HG02840 (cell line): ENCODE results near the gene ZNF592.
A peak's percentile ranks its signal among the peaks of the same experiment; 100 is the strongest.
"Not testable (repeated sequence)": the region's sequence is repeated elsewhere in the genome, so short reads cannot be mapped to it uniquely, and the experiment has no call there.

Source experiments
- ATAC-seq: cut with Tn5 transposase; IDR thresholded peaks from one replicate; pipeline ENCODE4 v1.9.1; 2021; ENCODE audit warnings: mild to moderate bottlenecking, moderate library complexity, moderate number of reproducible peaks; ENCODE audit not compliant: unreplicated experiment, low FRiP score

Gene ZNF592

DNA sequence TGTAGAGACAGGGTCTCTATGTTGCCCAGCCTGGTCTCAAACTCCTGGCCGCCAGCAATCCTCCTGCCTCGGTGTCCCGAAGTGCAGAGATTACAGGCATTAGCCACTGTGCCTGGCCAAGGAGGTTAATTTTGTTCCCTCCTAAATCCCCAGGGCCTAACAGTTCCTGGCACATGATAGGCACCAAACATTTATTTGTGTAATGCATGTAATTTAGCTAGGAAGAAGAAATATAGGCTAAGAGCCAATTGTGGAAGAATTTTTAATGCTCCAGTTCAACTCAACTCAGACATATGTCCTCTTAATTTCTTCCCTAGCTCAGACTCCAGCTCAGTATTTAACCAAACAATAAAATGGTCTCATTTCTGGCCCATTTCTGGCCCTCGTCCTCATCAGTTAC, 7.7 kb upstream of the ZNF592 start:
- ATAC-seq, result no peak

DNA sequence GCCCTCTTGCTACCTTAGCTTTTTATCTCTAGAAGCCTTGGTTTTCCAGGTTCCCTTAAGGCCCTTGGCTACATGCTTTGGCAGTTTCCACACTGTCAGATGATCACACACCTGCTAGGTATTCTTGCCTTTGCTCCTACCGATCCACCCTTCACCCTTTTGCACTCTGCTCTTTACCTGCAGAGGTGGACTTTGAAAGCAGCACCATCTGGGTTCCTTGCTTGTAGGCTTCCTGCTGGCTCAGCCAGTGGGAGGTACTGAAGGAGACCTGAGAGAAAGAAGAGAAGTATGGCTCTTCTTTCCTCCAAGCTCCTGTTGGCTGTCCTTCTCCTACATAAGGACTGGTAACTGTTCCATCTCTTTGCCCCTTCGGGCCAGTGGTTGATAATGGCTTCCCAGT, 7.3 kb upstream of the ZNF592 start:
- ATAC-seq, result no peak

DNA sequence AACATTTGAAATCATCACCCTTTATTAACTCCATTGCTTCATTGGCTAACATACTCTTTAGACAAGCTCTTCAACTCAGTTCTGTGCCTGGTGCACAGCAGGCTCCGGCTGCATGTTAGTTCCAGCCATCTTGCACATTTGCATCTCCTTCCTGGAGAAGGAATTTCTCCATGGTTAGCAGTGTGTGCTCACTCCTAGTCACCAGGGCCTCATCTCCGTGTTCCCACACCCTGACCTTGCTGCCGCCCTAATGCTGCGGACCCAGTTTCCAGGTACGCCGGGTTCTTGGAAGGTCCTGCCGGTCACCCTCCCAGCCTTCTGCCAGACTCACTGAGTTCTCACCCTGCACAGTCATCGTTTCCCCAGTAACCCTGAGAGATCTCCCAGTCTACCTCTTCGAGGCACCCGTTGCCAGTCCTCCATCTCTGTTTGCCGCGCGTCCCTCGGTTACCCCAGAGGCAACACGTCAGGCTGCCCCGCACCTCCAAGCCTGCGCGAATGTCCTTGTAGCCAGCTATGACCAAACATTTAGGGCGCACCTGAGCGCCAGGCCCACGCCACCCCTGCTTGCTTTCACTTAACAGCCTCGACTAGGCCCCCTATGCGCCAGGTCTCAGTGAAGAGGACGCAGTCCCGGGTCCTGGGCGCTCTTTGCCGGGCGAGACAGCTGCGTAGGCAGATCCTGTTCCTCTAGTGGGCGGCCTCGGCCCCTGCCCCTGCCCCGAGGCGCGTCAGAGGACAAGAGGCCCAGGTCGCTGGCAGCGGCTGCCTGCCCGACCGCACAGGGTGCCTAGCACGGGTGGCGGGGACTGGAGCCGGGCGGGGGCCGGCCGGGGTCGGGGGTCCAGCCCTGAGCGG, 747 bp upstream of the ZNF592 start:
- peak; percentile 41 for ATAC-seq

DNA sequence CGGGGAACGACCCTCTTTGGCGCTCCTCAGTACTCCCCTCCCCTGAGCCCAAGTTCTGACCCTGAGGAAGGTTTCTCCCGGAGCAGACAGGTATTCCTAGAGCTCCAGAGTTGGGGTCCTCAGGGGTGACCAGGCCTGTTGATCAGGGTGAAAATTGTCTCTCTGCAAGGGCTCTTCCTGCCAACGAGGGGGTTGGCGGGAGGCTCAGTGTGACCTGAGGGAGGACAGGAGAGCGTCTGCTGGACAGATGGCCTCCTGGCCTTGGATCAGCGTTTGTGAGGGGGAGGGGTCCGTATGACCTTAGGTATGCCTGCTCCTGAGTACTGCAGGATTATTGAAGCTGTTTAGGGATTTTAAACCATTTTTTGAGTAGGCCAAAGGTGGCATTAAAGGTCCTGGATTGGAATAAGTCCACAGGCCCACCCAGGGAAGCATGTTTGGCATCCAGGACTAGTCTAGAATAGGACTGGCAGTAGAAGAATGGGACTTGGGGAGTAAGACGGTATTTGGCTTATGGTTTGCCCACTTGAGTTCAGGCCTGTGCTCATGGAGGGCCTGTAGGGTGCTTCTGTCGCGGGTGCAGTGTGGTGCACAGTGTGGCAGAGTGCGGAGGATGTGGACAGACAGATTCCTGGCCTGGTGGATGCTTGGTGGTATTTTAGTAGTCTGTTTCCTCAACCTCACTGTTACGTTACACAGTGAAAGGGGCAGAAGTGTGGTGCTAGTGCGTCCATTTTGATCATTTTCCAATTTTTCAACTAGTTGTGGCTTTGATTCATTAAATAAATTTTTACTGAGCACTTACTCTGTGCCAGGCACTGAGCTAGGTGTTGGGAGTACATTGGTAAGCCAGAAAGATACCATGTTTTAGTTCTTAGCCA, 959 bp downstream of the ZNF592 start:
- ATAC-seq, result peak; percentile 0

DNA sequence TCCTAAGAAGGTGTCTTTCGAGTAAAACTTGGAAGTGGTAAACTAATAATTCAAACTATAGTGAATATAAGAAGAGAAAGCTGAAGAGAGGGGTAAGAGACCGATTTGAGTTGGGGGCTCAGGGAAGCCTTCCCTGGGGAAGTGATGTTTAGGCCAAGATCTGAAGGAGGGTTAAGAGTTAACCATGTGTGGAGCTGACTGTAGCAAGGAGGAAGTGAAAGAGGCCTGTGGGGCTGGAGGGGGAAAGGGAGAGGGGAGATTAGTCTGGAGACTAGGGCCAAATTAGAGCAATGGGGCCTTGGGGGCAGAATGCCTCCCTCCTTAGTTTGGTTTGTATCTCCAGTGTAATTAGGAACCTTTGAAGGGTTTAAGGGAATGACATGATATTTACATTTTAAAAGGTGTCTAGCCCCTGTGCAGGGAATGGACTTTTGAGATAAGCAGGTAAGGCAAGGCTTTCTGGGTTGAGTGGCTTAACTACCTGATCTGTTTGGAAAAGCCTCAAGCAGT, 2.2 kb downstream of the ZNF592 start:
- peak; percentile 30 for ATAC-seq

DNA sequence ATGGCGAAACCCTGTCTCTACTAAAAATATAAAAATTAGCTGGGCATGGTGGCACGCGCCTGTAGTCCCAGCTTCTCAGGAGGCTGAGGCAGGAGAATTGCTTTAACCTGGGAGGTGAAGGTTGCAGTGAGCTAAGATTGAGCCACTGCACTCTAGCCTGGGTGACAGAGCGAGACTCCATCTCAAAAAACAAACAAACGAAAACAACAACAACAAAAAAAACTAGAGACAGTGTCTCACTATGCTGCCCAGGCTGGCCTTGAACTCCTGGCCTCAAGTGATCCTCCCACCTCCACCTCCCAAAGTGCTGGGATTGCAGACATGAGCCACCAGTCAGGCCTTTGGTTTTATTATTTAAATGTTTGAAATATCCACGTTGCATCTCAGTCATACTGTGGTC, 3.3 kb downstream of the ZNF592 start:
- not testable (repeated sequence) for ATAC-seq

DNA sequence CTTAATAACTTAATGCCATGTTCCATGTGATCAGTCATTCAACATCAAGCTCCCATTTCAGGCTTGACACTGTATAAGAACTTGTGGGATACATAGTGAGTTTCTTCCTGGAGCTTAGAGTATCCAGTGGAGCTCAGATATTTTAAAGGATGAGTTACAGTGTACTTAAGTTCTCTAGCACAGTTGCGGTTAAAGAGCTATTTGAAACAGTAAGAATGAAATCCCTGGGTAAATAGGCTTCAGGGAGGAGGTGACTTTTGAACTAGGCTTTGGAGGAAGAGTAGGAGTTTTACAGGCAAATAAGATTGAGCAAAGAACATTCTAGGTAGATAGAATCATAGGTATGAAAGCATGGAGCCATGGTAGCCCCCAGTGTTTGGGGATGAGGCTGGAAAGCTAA, 3.8 kb downstream of the ZNF592 start:
- ATAC-seq, result no peak

DNA sequence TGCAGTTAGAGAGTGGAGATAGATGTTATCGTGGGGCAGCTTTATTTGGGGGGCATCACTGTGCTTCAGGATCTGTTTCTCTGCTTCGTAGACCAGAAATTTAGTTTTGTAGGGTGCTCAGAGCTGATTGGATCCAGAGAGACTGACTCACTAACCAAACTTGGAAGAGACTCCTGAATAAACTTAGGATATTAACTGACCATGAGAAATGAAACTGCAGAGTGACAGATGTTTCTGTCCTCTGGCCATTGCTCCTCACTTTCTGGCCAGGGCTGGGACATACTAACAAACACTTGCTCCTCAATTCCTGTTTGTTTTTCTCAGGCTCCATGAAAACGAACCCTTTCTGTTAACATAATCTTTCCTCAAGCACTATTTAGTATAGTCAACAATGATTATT, 4.3 kb downstream of the ZNF592 start:
- ATAC-seq, result no peak

DNA sequence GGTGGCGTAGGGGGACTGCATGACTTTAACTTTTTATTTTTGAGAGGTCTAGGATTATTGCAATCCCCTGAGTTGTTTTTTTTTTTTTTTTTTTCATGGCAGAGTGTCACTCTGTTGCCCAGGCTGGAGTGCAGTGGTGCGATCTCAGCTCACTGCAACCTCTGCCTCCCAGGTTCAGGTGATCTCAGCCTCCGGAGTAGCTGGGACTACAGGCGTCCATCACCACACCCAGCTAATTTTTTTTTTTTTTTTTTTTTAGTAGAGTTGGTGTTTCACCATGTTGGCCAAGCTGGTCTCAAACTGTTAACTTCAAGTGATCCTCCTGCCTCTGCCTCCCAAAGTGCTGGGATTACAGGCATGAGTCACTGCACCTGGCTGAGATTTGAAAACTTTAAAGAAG, 6.5 kb downstream of the ZNF592 start:
- ATAC-seq, result not testable (repeated sequence)

DNA sequence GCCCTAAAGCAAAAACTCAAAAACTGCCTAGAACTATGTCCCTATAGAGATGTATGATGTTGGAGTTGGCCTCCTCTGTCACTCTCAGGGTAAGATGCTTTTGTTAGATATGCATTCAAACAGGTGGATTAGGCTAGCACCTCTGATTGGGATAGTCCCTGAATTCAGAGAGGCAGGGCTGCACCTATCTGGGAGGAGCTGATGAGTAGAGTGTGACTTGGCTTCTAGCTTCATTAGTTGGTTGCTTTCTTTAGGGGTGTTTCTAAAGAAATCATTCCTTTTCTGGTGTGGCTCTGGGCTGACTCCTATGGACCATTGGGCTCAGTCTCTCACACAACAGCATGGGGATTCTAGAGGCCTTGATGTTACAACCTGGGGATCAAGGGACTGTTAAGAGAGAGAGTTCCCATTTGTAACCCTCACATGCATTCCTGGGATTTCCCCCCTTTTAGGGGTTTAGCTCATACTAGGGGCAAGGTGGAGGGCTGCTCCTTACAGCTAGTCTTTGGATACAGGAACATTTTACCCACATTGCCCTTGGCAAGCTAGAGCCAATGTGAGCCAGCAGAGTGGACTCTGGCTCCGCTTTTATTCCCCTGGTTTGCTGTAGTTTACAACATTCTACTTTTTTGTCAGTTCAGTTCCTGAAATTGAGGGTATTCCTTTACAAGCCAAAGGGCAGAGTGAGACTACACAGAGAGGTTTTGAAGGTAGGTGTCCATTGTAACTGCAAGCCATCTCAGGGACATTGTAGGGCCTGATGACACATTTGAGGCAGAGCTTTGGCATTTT, 7.5 kb downstream of the ZNF592 start:
- no peak for ATAC-seq

DNA sequence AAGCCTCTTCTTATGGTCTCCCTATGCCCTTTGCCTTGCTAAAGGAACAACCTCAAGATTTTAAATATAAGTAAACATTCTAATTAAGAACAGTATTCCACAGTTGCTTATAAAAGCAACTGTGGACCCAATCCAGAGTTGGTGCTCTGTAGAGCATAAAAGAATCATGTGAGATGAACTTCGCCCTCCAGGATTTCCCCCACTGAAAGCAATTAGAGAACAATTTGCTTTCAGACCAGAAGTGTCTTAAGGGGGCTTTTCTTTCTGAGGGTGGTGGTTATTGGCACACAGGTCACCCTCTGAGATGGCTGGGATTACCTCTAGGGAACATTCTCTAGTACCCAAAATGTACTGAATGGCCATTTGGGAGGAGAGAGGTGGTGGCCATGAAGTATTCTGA, 10.6 kb downstream of the ZNF592 start:
- no peak for ATAC-seq

DNA sequence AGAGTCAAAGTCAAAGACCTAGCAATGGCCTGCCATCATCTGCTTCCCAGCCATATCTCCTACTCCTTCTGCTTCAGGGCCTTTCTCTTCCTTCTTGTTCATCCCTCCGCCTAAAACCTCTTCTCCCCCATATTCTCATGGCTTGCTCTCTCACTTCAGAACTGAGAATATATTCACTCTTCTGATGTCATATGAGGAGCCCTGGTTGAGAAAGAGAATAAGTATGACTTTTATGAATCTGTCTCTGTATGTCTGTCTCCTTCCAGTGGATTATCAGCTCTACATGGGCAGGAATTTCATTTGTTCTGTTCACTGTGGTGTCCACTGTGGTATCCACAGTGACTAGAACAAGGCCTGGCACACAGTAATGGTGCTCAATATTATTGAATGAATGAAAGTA, 11.8 kb downstream of the ZNF592 start:
- ATAC-seq, result no peak

DNA sequence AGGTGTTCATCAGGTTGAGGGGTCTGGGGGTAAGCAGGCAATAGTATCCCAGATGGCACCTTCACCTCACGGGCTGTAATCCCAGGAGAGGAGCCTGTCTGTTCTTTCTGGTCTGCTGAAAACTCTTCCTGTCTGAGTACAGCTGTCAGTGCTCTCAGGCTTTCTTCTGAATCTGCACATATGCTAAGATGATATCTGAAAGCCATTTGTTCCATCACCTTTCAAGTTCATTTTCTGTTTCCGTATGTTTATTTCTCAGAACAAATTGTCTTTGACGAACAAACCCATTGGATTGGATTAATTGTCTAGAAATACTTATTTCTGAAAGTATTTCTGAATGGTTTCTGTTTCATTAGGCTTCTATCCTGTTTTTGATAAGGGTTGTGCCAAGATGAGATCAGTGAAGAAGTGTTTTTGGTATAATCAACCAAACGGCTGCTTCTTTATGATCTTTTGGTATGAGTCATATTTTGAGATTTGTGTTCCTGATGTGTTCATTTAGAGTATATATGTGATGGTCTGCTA, 13.3 kb downstream of the ZNF592 start:
- ATAC-seq, result no peak

DNA sequence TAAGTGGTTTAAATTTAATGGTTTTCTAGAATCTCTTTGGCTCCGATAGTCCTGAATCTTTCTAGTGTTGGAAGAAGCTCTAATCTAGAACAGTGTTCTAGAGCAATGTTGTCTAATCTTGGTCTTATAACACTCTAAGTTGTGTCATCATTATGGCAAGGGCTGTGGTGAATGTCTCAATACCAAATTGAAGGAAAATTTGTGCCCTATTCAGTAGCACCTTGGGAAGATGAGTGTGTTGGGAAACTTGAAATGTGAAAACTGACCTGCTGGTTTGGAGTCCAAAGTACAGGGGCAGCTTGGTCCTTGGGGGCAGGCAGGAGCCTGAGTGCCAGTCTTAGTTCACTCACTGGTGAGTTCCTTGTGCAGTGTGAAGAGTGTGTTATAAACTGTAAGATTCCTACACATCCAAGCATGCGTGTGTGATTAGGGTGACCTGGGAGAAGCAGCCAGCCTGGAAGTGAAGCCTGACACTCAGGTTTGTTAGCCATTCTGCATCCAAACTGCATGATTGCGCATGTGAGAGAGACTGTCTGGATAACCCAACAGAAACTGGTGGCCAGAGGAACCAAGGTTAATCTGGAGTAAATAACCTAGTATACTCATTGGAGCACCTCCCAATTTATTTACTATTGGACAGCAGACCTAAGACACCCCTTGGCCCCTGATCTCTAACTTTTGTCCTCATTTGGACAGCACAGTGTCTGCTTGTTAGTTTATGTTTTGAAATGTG, 14.6 kb downstream of the ZNF592 start:
- ATAC-seq, result no peak

DNA sequence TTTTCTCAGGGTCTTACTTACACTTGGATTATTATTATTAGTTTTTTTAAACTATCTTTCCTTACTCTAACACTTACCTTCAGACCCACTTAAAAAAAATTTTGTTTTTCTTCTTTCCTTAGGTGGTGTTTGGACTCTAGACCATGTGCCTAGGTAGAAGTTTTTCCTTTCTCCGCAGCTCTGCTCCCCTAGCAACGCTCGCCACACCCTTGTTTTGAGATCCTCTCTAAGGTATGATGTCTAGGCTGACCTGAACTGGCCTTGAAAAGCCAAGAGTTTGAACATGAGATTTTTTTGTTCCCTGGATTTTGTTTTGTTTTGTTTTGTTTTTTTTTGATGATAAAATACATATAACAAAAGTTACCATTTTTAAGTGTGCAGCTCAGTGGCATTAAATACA, 16.2 kb downstream of the ZNF592 start:
- ATAC-seq, result no peak

DNA sequence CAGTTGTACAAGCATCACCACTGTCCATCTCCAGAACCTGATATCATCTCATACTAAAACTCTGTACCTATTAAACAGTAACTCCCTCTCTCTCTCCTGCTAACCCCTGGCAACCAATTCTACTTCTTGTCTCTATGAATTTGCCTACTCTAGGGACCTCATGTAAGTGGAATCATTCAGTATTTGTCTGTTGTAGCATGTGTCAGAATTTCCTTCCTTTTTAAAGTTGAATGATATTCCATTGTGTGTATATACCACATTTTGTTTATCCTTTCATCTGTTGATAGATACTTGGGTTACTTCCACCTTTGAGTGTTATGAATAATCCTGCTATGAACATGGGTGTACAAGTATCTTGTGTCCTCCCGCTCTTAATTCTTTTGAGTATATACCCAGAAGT, 16.6 kb downstream of the ZNF592 start:
- no peak for ATAC-seq

DNA sequence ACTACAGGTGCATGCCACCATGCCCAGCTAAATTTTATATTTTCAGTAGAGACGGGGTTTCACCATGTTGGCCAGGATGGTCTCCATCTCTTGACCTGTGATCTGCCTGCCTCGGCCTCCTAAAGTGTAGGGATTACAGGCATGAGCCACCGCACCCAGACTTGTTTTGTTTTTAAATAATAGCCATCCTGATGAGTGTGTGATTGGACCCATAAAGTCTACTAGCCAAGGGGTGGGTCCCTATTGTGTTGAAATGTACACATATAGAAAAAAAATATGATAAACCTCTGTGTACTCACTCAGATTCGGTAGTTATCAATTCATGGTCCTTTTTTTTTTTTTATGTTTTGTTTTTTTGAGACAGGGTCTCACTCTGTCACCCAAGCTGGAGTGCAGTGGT, 17.3 kb downstream of the ZNF592 start:
- no peak for ATAC-seq

DNA sequence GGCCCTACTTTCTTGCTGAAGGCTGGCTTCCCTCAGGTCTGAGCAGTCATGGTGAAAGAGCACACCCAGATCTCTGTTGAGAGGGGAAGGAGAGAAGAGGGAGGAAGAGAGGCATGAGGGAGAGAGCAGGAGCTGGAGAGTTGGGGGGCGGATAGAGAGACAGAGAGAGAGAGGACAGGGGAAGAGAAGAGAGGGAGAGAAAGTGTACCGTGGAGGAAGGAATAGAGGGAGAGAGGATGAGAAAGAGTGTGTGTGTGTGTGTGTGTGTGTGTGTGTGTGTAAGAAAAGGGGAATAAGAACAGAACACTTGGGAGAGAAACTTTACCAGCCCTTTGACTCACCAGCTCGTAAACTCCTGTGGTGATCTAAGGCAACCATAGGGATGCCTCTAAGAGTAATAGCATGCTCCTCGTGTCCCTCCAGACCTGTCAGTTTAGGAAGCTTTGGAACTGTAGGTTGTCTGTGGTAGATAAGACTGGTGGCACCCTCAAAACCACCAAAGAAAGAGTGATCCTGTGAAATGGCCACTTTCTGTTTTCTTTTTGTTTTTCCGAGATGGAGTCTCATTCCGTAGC, 18.2 kb downstream of the ZNF592 start:
- ATAC-seq, result no peak

DNA sequence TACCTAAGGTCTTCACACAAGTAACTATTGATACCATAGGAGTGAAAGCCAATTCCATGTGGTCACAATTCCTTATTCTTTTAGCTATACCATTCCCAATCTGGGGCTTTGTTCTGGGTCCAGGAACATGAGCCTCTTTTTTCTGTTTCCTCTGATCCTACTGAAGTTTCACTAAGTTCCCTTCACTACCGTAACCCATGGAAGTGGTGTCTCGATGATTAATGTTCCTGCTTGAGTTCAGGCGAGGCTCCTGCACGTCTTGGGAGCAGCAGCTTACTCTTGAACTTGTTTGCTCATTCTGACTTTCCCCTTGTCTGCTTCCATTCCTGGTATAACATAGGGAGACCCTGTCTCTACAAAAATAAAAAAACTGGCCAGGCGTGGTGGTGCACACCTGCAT, 23.6 kb downstream of the ZNF592 start:
- no peak for ATAC-seq
